ENCODE data around the gene RNF14.

DNA sequence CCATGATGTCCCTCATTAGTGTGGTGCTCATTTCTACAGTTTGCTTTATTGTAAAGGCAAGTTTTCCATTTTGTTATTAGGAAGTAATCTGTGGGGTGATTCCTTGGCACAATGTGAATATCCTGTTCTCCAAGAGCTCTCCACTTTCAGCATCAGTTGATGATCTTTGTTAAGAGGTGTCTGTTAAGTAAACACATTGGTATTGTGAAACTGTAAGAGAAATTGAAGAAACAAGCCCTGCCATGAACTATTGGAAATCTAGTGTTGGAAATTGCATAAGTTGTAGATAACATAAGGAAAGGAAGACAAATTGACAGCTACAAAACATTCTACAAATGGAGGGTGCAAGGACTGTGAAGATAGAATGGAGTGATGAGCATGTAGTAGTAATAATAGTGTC lies 17.2 kb downstream of the RNF14 start:
- TF ChIP-seq, protein P1, sequence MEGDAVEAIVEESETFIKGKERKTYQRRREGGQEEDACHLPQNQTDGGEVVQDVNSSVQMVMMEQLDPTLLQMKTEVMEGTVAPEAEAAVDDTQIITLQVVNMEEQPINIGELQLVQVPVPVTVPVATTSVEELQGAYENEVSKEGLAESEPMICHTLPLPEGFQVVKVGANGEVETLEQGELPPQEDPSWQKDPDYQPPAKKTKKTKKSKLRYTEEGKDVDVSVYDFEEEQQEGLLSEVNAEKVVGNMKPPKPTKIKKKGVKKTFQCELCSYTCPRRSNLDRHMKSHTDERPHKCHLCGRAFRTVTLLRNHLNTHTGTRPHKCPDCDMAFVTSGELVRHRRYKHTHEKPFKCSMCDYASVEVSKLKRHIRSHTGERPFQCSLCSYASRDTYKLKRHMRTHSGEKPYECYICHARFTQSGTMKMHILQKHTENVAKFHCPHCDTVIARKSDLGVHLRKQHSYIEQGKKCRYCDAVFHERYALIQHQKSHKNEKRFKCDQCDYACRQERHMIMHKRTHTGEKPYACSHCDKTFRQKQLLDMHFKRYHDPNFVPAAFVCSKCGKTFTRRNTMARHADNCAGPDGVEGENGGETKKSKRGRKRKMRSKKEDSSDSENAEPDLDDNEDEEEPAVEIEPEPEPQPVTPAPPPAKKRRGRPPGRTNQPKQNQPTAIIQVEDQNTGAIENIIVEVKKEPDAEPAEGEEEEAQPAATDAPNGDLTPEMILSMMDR (IDR thresholded peaks at IDR 0.05): no peak
- no peak for TF ChIP-seq POLR2AphosphoS5 (IDR thresholded peaks at IDR 0.05)

Measured in gastroesophageal sphincter (tissue), 3 donors.